GM18517 (cell line): Measurements from ENCODE around the gene PSMG2.

Source experiments
- ATAC-seq: cut with Tn5 transposase; IDR thresholded peaks from one replicate; pipeline ENCODE4 v1.9.1; 2021; ENCODE audit warnings: mild to moderate bottlenecking, moderate library complexity; ENCODE audit not compliant: unreplicated experiment

The PSMG2 gene, protein sequence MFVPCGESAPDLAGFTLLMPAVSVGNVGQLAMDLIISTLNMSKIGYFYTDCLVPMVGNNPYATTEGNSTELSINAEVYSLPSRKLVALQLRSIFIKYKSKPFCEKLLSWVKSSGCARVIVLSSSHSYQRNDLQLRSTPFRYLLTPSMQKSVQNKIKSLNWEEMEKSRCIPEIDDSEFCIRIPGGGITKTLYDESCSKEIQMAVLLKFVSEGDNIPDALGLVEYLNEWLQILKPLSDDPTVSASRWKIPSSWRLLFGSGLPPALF

DNA sequence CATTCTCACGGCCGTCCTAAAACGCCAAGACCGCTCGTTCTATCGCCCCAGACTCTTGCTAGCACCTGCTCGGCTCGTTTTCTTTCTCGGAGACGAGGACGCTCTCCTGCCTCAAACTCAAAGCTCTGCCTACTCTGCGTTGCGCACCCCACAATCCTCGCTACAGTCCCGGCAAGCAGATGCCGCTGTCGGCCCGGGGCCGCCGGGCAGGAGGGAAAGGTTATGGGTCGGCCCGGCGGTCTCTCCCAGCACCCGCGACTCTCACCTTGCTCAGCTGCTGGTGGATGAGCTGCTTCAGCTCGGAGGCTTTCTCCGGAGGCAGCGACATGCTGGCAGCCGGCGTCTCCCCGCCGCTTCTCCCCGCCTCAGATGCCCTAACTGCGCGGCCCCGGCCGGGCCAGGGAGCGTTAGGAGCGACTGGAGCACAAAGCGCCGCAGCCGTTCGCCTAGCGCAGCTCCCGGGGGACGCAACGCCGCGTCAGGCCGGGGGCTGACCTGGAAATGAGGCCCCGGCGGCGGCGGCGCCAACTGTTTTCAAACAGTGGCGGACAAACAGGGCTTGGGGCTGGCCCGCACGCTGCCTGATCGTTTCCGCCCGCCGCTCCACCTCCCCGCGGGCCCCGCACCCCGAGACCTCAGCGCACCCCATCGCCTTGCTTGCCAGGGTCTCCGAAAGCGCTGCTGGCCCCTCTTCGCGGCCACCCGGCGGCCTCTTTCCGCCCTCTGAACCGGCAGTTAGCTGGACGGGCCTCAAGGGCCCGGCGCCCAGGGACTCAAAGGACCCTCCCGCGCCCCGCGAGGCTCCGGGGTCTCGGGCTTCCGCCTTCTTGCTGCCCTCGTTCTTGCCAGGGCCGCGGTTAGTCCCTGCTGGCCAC is at the start of gene PSMG2, which contains the start of gene CEP76:
PSMG2 (plus strand) TSS at position 822 of the 875 bp plus-strand sequence. CDS start 66 bp downstream, outside the sequence.
CEP76 (minus strand) TSS at position 503 of the 875 bp plus-strand sequence; CDS start at position 328, 175 bp downstream.
- peak; percentile 63 for ATAC-seq

DNA sequence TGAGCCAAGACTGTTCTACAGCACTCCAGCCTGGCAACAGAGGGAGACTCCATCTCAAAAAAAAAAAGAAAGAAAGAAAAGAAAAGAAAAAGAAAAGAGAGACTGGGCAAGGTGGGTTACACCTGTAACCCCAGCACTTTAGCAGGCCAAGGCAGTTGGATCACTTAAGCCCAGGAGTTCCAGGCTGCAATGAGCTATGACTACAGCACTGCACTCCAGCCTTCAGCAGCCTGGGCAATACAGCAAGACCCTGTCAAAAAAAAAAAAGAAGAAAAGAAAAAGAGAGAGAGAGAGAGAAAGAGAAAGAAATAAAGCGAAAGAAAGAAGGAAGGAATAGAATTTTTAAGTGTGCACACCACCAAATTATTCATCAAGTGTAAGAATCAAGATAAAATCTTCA is 47.9 kb upstream of the PSMG2 start:
- no peak for ATAC-seq

DNA sequence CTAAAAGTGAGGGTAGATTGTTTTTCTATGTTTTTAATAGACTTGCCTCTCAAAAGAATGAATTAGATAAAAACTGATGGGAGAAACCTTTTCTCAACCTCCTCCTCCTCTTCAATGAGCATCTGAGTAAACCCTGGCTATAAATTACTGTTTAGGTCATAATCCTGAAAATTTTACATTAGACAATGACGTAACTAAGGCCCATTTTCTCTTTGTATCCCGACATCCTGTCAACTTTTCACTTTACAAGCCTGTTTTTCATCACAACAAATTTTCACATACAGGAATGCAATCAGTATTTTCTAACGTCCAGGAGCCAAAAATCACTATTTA is 46.3 kb upstream of the PSMG2 start:
- no peak for ATAC-seq

DNA sequence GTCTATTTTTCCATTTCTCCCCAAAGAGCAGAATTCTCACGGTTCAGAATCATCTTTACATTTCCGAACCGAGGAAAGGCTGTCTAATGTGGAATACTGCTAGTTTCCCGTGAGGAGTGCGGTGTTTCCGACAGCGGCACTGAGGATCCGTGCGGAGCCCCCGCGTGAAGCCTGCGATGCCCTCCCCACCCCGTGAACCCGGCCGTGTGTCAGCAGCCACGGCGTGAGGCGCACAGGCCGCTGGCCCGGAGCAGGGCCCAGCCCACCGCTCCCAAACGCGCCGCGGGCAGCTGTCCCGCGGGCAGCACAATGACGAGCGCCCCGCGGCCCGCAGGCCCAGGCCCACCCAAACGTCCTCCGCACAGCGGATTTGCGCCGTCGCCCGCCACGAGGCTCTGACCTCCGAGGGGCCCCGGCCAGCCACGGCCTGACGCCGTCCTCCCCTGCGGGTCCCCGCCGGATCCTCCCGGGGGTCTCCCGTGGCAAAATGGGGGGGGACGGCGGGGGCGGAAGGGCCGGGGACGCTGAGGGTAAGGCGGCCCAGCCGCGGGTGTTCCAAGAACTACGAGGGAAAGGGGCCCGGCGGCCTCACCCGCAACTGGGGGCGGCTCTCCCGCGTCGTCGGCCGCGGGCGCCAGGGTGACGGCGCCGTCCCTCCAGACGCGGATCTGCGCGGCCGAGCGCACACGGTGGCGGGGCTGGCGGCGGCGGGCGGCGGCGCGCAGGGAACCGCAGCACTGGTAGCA is 45.7 kb upstream of the PSMG2 start:
- peak; percentile 37 for ATAC-seq

DNA sequence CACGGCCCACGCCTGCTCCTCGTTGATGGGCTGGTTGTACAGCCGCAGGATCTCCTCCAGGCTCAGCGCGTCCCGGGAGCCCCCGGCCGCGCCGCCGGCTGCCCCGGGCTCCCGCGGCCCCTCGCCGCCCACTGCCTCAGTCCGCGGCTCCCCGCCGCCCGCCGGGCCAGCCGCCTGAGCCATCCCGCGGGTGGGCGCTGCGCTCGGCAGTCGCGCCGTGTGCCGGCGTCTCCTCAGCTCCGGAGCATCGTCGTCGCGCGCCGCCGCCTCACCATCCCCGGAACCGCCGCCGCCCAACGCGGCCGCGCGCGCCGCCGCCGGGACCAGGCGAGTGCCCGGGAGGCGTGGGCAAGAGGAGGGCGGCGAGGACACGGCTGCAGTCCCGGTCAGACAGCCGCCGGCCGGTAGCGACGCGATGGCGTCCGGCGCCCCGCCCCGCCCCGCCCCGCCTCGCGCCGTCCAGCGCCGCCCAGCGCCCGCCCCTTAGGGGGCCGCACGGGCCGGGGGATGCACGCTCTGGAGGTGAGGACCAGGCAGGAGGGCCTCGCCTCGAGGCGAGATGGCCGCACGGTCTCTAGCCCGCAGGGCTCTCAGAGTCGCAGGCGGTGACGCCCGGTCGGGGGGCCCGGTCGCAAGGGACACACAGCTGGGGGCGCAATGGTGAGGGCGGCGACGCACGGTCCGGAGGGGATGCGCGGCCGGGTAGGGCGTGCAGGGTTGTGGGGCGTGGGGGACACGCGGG is 45.0 kb upstream of the PSMG2 start, which contains the start of gene SPIRE1:
SPIRE1 (minus strand) TSS at position 424 of the 742 bp plus-strand sequence; CDS start at position 183, 241 bp downstream.
- ATAC-seq: peak; percentile 56

DNA sequence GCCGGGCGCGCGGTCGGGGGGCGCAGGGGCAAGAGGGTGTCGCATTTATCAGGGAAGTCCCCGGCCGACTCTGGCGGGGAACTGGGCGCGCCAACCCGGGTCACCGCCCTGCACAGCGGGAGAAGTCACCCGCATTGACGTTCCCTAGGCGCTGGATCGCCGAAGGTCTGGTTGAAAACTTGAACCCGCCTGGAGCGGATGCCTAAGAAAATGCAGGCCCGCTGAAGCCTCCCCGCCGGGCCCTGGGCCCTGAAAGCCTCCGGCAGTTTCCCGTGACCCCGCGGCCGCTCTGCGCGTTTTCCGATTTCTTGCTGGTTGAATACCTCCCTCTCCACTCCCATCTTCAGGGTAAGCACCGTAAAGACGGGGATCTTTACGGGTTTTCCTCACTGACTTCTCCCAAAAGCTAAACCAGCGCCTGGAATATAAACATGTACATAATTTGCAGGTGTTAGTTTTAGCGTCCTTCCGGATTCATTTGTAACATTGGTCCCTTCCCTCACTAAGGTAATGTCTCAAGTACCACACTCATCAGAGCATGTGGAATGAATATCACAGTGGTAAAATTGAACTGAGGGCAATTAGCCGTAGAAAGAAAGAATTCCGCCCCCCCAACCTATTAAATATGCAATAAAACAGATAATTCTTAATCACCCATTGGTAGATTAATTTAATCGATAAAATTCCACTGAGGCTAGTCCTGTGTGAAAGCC is 44.3 kb upstream of the PSMG2 start:
- peak; percentile 23 for ATAC-seq

DNA sequence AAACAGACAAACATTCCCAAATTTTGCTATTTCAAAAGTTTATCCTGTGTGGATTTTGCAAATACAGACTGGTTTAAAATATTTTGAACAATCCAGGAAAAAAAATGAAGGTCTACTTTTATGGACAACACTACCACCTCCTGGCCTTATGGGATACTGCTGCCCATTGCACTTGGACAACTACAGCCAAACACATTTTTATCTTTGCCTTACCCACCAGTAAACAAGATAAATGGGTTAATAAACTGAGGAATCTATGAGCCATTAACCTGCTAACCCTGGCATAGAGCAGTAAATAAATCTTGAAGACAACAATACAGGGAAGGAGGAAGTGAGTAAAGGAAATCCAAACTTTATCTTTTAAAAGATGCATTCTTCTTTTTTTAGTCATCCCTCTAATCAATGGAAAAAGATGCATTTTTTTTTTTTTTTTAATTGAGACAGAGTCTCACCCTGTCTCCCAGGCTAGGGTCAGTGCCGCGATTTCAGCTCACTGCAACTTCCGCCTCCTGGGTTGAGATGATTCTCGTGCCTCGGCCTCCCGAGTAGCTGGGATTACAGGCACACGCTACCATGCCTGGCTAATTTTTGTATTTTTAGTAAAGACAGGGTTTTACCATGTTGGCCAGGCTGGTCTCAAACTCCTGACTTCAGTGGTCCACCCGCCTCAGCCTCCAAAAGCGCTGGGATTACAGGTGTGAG is 42.8 kb upstream of the PSMG2 start:
- no peak for ATAC-seq

DNA sequence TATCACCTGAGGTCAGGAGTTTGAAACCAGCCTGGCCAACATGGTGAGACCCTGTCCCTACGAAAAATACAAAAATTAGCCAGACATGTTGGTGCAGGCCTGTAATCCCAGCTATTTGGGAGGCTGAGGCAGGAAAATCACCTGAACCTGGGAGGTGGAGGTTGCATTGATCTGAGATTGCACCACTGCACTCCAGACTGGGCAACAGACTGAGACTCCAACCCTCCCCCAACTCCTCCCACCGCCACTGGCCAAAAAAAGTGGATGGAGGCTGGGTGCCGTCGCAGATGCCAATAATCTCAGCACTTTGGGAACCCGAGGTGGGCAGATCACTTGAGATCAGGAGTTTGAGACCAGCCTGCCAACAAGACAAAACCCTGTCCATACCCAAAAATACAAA is 34.8 kb upstream of the PSMG2 start:
- no peak for ATAC-seq

DNA sequence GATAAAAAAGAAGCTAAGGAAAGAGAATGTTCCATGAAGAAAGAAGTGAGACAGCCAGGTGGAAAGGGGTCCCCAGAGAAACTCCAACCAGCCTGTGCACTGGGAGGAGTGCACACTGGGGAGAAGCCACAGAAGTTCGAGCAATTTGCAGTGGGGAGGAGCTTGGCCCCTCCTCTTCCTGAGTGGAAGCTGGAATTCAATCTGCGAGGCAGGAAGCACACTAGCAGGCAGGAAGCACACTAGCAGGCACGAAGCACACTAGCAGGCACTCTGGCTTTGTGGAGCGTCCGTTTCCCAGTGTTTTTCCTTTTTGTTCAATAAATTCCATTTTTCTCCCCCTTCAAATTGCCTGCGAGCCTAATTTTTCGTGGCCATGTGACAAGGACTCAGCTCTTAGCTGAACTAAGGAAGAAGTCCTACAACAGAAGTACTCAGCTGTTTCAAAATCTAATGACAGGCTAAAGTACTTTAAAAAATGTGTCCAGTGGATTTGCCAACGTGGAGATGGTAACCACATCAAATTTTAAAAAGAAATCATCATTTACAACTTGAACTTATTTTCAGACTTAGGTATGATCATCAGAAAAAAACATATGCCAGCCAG is 23.6 kb upstream of the PSMG2 start:
- no peak for ATAC-seq

DNA sequence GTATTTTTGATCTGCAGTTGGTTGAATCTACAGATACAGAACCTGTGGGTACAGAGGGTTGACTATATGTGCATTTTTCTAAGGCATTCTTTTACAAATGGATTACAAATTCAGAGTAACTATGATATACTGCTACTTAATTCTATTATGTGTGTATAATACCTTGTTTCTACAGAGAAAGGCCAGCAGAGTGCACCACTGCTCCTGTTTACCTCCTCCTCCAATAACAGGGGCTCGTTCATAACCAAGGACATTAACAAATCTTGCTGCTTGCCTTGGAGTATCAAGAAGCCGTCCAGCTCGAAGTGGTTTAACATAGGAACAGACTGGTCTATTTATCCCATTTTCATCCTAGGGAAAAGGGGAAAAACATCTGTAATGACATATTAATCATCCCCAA is 16.7 kb upstream of the PSMG2 start:
- ATAC-seq: no peak

DNA sequence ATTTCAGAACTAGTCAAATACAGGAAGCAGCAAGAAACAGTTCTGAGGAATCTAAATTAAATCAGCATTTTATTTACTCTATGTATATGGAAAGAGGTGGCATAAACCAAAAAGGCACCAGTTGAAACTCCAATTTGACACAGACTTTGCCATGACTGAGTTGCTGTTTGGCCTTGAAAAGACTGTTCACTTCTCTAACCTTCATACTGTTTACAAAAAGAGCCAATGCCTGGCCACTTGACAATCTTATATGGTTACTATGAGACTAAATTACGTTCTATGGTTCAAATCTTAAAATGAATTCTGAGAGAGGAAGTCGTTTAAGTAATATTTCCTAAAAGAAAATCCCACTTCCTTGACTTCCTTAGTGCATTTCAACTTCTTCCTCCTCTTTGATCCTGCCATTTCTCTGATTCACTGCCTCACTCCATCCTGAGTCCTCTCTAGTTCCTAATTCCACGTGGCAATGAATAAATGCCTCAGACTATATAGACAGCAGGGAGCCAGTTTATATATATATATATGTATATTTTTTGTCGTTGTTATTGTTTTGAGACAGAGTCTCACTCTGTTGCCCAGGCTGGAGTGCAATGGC is 13.5 kb upstream of the PSMG2 start:
- no peak for ATAC-seq

DNA sequence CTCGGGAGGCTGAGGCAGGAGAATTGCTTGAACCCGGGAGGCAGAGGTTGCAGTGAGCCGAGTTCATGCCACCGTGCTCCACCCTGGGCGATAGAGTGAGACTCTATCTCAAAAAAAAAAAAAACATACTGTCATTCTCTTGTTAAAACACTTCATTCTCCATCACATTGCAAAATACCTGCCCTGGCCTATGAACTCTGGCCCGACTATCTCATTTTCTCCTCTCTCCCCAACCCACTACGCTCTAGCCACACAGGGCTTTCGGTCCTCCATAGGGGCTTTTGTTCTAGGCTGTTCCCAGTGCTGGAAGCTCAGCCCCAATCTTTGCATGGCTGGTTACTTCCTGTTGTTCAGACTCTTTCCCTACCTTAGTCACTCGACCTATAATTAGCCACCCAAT is 10.6 kb upstream of the PSMG2 start:
- ATAC-seq: no peak

DNA sequence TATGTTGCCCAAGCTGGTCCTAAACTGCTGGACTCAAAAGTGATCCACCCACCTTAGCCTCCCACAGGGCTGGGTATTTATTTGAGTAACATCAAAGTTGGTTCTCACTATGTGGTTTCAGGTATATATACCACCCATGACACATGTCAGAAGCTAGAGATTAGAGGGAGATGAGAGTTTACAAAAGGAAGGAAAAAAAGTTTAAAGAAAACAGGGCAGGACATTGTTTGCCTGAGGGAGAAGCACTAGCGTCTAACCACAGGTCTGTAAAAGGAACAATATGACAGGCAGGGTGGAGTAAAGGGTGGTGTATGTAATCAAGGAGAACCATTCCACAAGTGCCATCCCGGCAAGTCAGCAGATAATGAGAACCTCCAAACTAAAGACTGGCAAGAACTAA is 8.8 kb upstream of the PSMG2 start:
- no peak for ATAC-seq

DNA sequence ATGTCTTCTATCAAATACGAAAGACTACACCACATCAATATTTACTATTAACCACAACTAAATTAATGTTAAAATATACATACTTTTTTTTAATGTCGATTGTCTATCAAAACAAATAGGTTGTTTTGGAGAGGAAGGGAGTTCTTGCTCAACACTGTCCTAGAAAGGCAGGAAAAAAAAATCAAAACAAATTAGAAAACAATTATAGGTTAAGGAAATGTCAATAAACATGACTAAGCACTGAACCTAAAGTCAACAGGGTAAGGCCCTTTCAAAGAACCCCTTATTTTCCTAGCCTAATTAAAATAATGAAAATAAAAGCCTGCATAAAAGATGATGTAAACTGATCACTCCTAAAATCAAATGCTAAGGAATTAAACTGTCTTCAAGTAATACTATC is 3.1 kb upstream of the PSMG2 start:
- ATAC-seq: no peak

DNA sequence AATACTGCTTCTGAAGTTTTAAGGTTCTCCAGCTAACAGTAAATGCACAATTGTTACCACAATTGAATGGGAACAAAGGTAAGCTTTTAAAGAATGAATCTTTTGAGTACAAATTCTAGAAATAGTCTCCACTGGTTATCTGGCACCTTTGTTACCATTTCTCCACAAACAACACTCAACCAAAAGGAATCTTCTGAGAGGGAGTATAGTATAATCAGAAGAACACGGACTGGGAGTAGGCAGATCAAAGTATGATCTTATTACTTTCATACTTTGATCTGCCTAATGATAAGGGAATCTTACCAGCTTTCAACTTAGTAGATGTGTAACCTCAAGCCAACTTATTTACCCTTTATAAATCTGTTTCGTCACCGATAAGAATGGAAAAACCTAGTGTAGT is 1.7 kb upstream of the PSMG2 start:
- no peak for ATAC-seq

DNA sequence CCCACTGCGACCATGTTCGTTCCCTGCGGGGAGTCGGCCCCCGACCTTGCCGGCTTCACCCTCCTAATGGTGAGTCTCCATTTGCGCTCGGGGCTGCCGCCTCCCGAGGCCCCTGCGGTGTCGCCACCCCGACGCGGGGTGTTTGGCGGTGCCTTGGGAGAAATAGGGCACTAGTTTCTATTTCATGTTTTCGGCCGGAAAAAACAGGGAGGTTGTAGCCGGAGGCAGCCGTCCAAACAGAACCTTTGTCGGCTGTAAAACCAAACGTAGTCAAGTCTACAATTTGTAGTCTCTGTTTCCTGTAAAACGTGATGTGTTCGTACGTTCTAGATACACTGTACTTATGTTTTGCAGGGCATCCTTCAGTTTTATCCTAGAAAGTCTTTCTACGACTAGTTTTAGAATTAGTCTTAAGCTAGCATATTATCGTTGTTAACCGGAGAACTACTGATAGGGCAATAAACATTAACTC is 290 bp downstream of the PSMG2 start:
- ATAC-seq: peak; percentile 6

DNA sequence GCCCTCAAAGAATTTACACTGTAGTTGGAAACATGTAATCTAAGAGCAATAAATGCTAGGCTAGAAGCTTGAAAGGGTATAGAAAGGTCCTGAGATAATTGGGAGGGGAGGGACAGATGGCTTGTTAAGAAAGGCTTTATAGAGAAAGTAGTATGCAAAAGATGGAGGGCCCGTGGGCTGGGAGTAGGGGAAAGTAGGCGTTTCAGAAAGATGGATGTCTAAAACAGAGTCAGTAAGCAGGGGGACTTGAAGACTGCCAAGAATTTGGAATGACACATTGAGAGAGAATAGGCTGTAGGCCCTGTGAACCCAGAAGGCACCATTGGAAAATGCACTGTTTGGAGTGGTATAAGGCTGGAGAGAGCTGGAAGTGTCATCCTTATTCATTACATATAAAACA is 822 bp downstream of the PSMG2 start:
- no peak for ATAC-seq

DNA sequence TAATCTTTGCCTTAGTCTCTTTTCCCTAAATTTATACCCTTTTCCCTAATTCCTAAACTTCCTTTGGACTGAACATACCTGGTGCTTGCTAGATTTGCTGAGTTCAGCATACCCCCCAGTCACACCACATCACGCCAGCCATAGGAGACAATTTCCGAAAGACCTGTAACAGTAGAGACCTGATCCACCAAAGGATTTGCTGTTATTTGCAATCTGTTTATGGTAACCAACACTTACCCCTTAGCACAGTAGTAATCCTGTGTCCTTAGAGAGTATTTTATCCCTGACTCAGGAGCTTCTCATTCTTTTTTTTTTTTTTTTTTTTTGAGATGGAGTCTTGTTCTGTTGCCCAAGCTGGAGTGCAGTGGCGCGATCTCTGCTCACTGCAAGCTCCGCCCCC is 8.6 kb downstream of the PSMG2 start:
- no peak for ATAC-seq
